Measurements from ENCODE around the gene PSEN1.

Gene PSEN1

GRCh38 chr14:73248108-73248868 is 112.0 kb downstream of the PSEN1 start:
- H3K4me3 ChIP-seq (ENCODE audit: low read length): no peak overlapping the region
- TF ChIP-seq CTCF (conservative IDR thresholded peaks at IDR 0.05; ENCODE audit: low read length): no peak
- DNase-seq (ENCODE audit: low read depth): no peak

- H3K4me3 ChIP-seq (ENCODE audit: low read length): no peak overlapping the region
- no peak for DNase-seq (ENCODE audit: low read depth)
- TF ChIP-seq CTCF (conservative IDR thresholded peaks at IDR 0.05; ENCODE audit: low read length): no peak
Observed at GRCh38 chr14:73249108-73249507, 112.8 kb downstream of the PSEN1 start.

- TF ChIP-seq CTCF (conservative IDR thresholded peaks at IDR 0.05; ENCODE audit: low read length): no peak
- no peak overlapping the region for H3K4me3 ChIP-seq (ENCODE audit: low read length)
- DNase-seq (ENCODE audit: low read depth): no peak
Observed at GRCh38 chr14:73249564-73250316, 113.4 kb downstream of the PSEN1 start.

- H3K4me3 ChIP-seq (ENCODE audit: low read length): no peak overlapping the region
- no peak for DNase-seq (ENCODE audit: low read depth)
- TF ChIP-seq CTCF (conservative IDR thresholded peaks at IDR 0.05; ENCODE audit: low read length): no peak
Observed at GRCh38 chr14:73250317-73250713, 114.0 kb downstream of the PSEN1 start.

GRCh38 chr14:73250781-73251500 is 114.6 kb downstream of the PSEN1 start:
- no peak overlapping the region for H3K4me3 ChIP-seq (ENCODE audit: low read length)
- DNase-seq (ENCODE audit: low read depth): no peak
- TF ChIP-seq CTCF (conservative IDR thresholded peaks at IDR 0.05; ENCODE audit: low read length): no peak

- H3K4me3 ChIP-seq (ENCODE audit: low read length): no peak overlapping the region
- no peak for DNase-seq (ENCODE audit: low read depth)
- TF ChIP-seq CTCF (conservative IDR thresholded peaks at IDR 0.05; ENCODE audit: low read length): no peak
Observed at GRCh38 chr14:73251516-73252215, 115.4 kb downstream of the PSEN1 start.
